ENCODE results near the gene GSC.

DNA sequence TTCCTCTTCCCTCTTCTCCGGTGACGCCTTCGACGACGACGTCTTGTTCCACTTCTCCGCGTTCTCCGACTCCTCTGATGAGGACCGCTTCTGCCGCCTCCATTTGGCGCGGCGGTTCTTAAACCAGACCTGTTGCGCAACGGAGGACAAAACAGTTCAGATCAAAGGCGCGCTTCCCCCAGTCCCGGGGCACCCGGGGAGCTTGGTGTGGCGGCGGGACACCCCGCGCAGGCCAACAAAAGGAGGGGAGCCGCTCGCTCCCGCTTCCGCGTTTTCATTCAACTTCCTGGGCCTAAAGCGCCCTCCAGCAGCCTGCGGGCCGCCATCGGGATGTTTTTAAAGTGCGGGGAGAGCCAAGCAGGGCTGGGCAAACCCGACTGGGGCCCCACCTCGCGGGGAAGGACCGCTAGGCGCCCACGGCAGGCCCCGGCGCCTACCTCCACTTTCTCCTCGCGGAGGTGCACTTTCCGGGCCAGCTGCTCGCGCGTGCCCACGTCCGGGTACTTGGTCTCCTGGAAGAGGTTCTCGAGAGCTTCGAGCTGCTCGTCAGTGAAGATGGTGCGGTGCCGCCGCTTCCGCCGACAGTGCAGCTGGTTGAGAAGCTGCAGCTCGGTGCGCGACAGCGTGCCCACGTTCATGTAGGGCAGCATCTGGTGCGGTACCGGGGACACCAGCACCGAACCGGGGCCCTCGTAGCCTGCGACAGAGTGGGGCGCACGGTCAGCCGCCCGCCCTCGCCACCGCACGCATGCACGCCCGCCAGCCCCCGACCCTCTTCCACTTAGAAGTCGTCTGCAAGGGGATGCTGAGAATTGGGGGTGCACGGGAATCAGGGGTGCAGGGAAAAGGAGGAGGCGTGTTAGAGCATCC, 1.2 kb downstream of the GSC start:
- no peak for TF ChIP-seq CTCF (IDR thresholded peaks at IDR 0.05; ENCODE audit: low read depth, low read length)
- no peak for TF ChIP-seq EZH2phosphoT487 (IDR thresholded peaks at IDR 0.05; ENCODE audit: low read depth)
